Ectodermal cell (in vitro differentiated cells): ENCODE measurements around the gene ZNF236.
"Not testable (repeated sequence)": the region's sequence is repeated elsewhere in the genome, so short reads cannot be mapped to it uniquely, and the experiment has no call there.

Experiments used
- H3K27ac ChIP-seq: 2 replicates; pipeline ENCODE4 v1.7.0; 2013; ENCODE audit warnings: mild to moderate bottlenecking, low read depth, low read length; ENCODE audit not compliant: insufficient read depth, poor library complexity, severe bottlenecking
- H3K27me3 ChIP-seq: 2 replicates; pipeline ENCODE4 v1.7.0; 2013; ENCODE audit warnings: mild to moderate bottlenecking, low read length; ENCODE audit not compliant: insufficient read depth, control insufficient read depth, poor library complexity, severe bottlenecking
- H3K36me3 ChIP-seq: one replicate; pipeline ENCODE4 v1.7.0; 2013; ENCODE audit warnings: low read length; ENCODE audit not compliant: control insufficient read depth, insufficient read depth
- H3K4me1 ChIP-seq: one replicate; pipeline ENCODE4 v1.7.0; 2013; ENCODE audit warnings: low read length; ENCODE audit not compliant: control insufficient read depth, insufficient read depth
- H3K4me3 ChIP-seq: 2 replicates; pipeline ENCODE4 v1.7.0; 2013; ENCODE audit warnings: low read depth, low read length, control low read depth; ENCODE audit not compliant: insufficient read depth
- H3K9me3 ChIP-seq: 2 replicates; pipeline ENCODE4 v1.7.0; 2013; ENCODE audit warnings: mild to moderate bottlenecking, low read length, moderate library complexity; ENCODE audit not compliant: control insufficient read depth
- WGBS, 2 experiments: methylation state at CpG; one replicate each; pipeline ENCODE4 v1.1.7; 2013; ENCODE audit warnings: missing lambda C conversion rate in 2 of 2; 5-methylcytosine and 5-hydroxymethylcytosine counted together

ZNF236 gene

DNA sequence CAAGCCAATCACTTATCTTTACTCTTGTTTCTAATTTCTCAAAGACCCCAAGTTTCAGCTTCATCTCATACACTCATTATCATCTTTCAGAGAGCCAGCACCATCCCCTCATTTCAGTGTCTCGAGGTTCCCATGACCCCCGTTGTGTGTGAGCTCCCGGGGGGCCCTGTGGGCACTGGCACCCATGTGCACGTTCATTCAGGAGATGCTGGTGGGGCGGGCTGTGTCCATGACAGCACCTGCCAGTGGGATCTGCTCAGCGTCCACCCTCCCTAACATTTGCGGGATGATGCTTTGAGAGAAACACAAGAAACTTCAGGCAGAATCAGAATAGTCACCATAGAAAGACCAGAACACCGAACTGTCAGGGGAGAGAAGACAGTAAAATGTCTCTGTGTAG lies 189.8 kb downstream of the ZNF236 start:
- Histone ChIP-seq H3K9me3 (no peaks in the 10 kb centered on the region), H3K4me3 (no peak overlapping the region), H3K36me3 (no peaks in the 10 kb centered on the region), H3K27me3 (no peaks in the 10 kb centered on the region), H3K4me1 (peaks cover 3% of the 10 kb centered on the region), H3K27ac (no peak overlapping the region)
- WGBS, 2 experiments: 94% methylated on average over 8 of the region's 8 CpGs

- H3K27ac ChIP-seq: no peak overlapping the region
- no peaks in the 10 kb centered on the region for H3K27me3 ChIP-seq
- WGBS, 2 experiments: 95 to 96% methylated on average over 6 of the region's 6 CpGs
- H3K9me3 ChIP-seq: no peaks in the 10 kb centered on the region
- H3K4me1 ChIP-seq: no peaks in the 10 kb centered on the region
- H3K36me3 ChIP-seq: no peaks in the 10 kb centered on the region
- H3K4me3 ChIP-seq: no peak overlapping the region
Measured at GRCh38 chr18:77012806-77013541, 190.6 kb downstream of the ZNF236 start.

GRCh38 chr18:77013811-77014521 lies 191.6 kb downstream of the ZNF236 start:
- H3K27ac ChIP-seq: no peak overlapping the region
- 91 to 92% methylated on average over 18 of the region's 18 CpGs for WGBS, 2 experiments
- no peaks in the 10 kb centered on the region for H3K4me1 ChIP-seq
- no peaks in the 10 kb centered on the region for H3K36me3 ChIP-seq
- H3K9me3 ChIP-seq: no peaks in the 10 kb centered on the region
- no peak overlapping the region for H3K4me3 ChIP-seq
- H3K27me3 ChIP-seq: no peaks in the 10 kb centered on the region

DNA sequence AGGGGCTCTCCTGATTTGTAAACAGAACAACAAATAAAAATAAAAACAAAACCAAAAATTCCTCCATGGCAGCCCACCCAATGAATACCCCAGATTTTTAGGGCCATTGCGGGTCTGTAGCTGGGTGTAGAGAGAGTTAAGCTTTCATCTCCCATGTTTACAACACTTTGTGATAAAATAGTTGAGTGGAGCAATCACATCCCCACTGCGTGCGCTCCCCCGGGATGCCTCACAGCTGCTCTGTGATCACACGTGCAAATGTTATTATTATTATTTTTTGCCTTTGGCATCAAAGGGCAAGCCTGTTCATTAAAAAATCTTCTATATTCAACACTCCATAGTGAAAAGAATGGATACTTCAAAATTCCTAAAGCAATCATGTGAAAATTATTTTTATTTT lies 192.2 kb downstream of the ZNF236 start:
- Histone ChIP-seq H3K27ac (no peak overlapping the region), H3K4me3 (no peak overlapping the region), H3K9me3 (no peaks in the 10 kb centered on the region), H3K36me3 (no peaks in the 10 kb centered on the region), H3K4me1 (no peaks in the 10 kb centered on the region), H3K27me3 (no peaks in the 10 kb centered on the region)
- WGBS, 2 experiments: 92 to 94% methylated on average over 5 of the region's 5 CpGs

DNA sequence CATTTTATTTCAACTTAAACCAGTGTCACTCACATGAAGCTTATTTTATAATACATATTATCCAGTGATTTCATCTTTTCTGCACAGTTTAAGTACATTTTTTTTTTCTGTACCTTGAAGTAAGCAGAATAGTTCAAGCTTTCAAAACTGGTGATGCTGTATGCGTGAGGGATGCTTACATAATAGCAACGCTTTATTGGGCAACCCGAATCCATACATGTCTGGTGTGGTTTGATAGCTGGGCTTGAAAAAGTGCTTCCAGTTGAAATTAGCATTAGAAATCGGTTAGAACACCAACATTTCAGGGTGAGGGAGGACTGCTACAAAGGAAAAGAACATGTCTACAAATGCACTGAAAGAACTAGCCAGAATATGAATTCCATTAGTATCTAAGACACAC lies 192.8 kb downstream of the ZNF236 start:
- H3K9me3 ChIP-seq: no peaks in the 10 kb centered on the region
- H3K4me3 ChIP-seq: no peak overlapping the region
- no peaks in the 10 kb centered on the region for H3K4me1 ChIP-seq
- no peaks in the 10 kb centered on the region for H3K27me3 ChIP-seq
- 91 to 93% methylated on average over 4 of the region's 4 CpGs for WGBS, 2 experiments
- H3K27ac ChIP-seq: no peak overlapping the region
- H3K36me3 ChIP-seq: no peaks in the 10 kb centered on the region

DNA sequence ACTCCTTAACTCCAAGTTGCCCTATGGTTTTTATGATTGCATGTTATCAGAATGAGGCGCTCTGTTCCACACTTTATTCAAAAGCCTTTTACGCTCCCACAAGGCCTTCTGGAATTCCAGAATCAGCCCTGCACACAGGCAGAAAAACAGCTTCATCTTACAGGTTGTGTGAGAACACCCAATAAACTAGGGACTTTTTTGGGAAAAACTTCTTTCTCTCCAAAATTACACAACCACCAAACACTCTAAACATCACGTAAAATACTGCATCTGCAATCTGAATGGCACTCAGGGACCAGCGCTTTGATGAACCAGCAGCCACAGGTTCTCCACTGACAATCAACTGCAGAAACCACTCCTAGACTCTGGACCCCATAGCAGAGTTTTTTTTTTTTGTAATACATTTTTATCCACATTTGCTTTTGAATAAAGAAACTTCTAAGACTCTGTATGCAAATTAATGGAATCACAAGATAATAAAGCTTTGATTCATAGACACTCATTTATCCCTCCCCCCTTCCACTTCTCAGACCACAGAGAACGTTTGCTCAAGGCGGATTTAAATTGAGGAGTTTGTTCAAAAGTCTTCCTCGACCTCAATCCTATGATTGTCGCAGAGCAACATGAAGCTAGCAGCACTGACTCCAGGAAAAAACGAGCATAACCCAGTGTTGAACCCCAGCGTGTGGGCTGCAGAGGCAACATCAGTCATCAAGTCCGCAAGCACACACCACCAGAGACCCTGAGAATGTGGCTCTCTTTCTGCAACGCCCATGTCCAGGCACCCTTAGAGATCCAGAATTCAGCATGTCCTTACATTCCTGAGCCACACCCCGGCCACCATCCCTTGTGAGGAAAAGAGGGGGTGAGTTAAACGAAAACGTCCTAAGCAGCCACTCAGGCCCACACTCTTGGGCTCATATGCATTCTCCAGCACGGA lies 193.7 kb downstream of the ZNF236 start:
- Histone ChIP-seq H3K27ac (no peak overlapping the region), H3K27me3 (no peaks in the 10 kb centered on the region), H3K36me3 (no peaks in the 10 kb centered on the region), H3K4me1 (no peaks in the 10 kb centered on the region), H3K9me3 (no peaks in the 10 kb centered on the region), H3K4me3 (no peak overlapping the region)
- WGBS, 2 experiments: 93 to 94% methylated on average over 16 of the region's 16 CpGs

DNA sequence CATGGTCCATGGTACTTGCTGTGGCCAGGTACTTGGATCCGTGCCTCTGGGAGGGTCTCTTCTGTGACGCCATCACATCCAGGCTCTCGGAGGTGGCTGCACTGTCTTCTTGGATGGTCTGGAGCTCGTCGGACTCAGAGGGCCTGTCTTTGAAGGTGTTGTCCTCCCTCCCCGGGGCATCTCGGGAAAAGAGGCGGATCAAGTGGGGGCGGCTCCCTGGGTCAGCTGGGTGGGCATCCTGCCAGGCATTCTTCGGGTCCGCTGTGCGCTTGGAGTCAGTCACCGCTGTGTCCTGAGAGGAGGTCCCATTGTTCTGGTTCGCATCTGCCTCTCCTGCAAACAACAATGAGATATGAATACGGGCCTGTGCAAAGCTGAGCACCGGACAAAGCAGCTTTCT lies 194.6 kb downstream of the ZNF236 start:
- WGBS, 2 experiments: 93 to 94% methylated on average over 16 of the region's 16 CpGs
- no peak overlapping the region for H3K27ac ChIP-seq
- no peaks in the 10 kb centered on the region for H3K27me3 ChIP-seq
- no peaks in the 10 kb centered on the region for H3K36me3 ChIP-seq
- H3K4me3 ChIP-seq: no peak overlapping the region
- H3K9me3 ChIP-seq: no peaks in the 10 kb centered on the region
- no peaks in the 10 kb centered on the region for H3K4me1 ChIP-seq

DNA sequence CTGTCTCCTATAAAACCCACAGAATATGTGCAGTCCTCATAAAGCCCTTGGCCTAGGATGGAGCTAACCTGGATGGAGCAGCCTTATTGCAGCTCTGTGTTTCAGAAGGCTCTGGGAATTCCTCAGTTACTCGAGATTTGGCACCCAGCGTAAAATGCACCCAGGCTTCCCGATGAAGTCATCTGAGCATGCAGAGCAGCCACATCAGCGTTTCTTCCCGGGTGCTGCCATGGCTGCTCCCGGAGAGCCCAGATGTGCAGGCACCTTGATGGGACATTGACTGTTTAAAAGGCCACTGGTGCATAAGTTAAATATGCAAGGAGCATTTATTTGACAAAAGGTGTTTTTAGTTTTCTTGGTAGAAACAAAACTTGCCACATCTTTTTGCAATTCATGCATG lies 195.0 kb downstream of the ZNF236 start:
- no peak overlapping the region for H3K27ac ChIP-seq
- no peaks in the 10 kb centered on the region for H3K36me3 ChIP-seq
- H3K27me3 ChIP-seq: no peaks in the 10 kb centered on the region
- no peak overlapping the region for H3K4me3 ChIP-seq
- no peaks in the 10 kb centered on the region for H3K4me1 ChIP-seq
- H3K9me3 ChIP-seq: no peaks in the 10 kb centered on the region
- 93 to 94% methylated on average over 6 of the region's 6 CpGs for WGBS, 2 experiments

- not testable (repeated sequence) for H3K27ac ChIP-seq, H3K27me3 ChIP-seq, H3K4me3 ChIP-seq, H3K36me3 ChIP-seq, H3K4me1 ChIP-seq, H3K9me3 ChIP-seq
Measured at GRCh38 chr18:77018650-77019049, 196.3 kb downstream of the ZNF236 start.

DNA sequence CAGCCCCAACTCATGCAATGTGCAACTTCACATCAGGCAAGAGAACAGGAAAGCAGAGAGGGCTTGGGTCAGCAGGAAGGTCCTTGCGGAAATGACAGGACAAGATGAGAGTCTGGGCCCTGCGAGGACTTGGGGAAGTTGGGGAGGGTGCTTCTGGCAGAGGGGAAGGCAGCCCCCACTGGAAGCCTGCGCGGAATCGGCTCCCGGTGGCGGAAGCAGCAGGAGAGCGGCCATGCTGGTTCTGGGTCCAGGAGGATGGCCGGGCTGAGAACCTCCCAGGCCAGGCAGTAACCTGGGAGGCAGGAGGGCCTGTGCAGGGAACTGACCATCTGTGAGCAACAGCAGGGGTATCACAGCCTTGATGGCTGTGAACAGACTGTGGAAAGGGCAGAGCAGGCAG lies 197.3 kb downstream of the ZNF236 start:
- 93 to 95% methylated on average over 9 of the region's 9 CpGs for WGBS, 2 experiments

More for the DNA sequence above, 197.3 kb downstream of the ZNF236 start:
- Histone ChIP-seq H3K4me1 (peaks cover 5% of the 10 kb centered on the region), H3K27ac (no peak overlapping the region), H3K4me3 (no peak overlapping the region), H3K9me3 (no peaks in the 10 kb centered on the region), H3K27me3 (no peaks in the 10 kb centered on the region), H3K36me3 (no peaks in the 10 kb centered on the region)
